HepG2 (cell line): ENCODE results near the gene NUSAP1. TPM values are rescaled to one million over a fixed set of nuclear protein-coding genes. Genes with fewer than 3 reads are reported as not detected.

ENCODE experiments used
- ADNP ChIP-seq: sonication (generic); formaldehyde crosslinking; IDR thresholded peaks from 2 replicates; pipeline ENCODE4 v1.4.0; 2020; ENCODE audit warnings: missing genetic modification reagents
- BORCS8-MEF2B ChIP-seq: sonication (generic); formaldehyde crosslinking; IDR thresholded peaks from 2 replicates; pipeline ENCODE4 v1.8.0; 2022; ENCODE audit warnings: mild to moderate bottlenecking, missing genetic modification reagents
- BRF2 ChIP-seq: sonication (generic); formaldehyde crosslinking; IDR thresholded peaks from 2 replicates; pipeline ENCODE4 v1.8.1; 2022; ENCODE audit warnings: mild to moderate bottlenecking, missing genetic modification reagents
- CSRNP1 ChIP-seq: sonication (generic); formaldehyde crosslinking; IDR thresholded peaks from 2 replicates; pipeline ENCODE4 v1.8.1; 2023; ENCODE audit warnings: mild to moderate bottlenecking, missing genetic modification reagents
- CSRNP2 ChIP-seq: sonication (generic); formaldehyde crosslinking; conservative IDR thresholded peaks from 2 replicates; pipeline ENCODE4 v1.8.0; 2022; ENCODE audit warnings: low read depth, missing genetic modification reagents
- E2F5 ChIP-seq: sonication (generic); formaldehyde crosslinking; conservative IDR thresholded peaks from 2 replicates; pipeline ENCODE4 v1.4.0; 2020; ENCODE audit warnings: missing genetic modification reagents
- FOSL1 ChIP-seq: sonication (generic); formaldehyde crosslinking; IDR thresholded peaks from 2 replicates; pipeline ENCODE4 v1.9.0; 2021; ENCODE audit warnings: missing genetic modification reagents, borderline replicate concordance
- GTF2F1 ChIP-seq: fragments of 150-350 bp; IDR thresholded peaks from 2 replicates; pipeline ENCODE4 v1.6.1; 2014; ENCODE audit warnings: low read length
- HDAC2 ChIP-seq: sonication (generic); formaldehyde crosslinking; IDR thresholded peaks from 2 replicates; pipeline ENCODE4 v1.4.0; 2020; ENCODE audit warnings: missing genetic modification reagents
- HES4 ChIP-seq: sonication (generic); formaldehyde crosslinking; IDR thresholded peaks from 2 replicates; pipeline ENCODE4 v1.9.0; 2021; ENCODE audit warnings: mild to moderate bottlenecking, missing genetic modification reagents, borderline replicate concordance
- MAFF ChIP-seq: IDR thresholded peaks from 2 replicates; pipeline ENCODE4 v1.6.1; 2011; ENCODE audit warnings: low read depth, low read length, improper control_type of control experiment
- MIER3 ChIP-seq: IDR thresholded peaks from 2 replicates; pipeline ENCODE4 v1.6.1; 2016; ENCODE audit warnings: missing compliant biosample characterization, borderline replicate concordance
- POLR2AphosphoS5 ChIP-seq: IDR thresholded peaks from 2 replicates; pipeline ENCODE4 v1.6.1; 2012; ENCODE audit warnings: low read depth, low read length
- RARA ChIP-seq: IDR thresholded peaks from 2 replicates; pipeline ENCODE4 v1.6.1; 2016; ENCODE audit warnings: missing genetic modification reagents, missing compliant biosample characterization
- SP1 ChIP-seq, 2 experiments: fragments of 450-650 bp in 1 of 2; sonication (generic) in 1 of 2; formaldehyde crosslinking in 1 of 2; IDR thresholded peaks; 2 replicates each; pipeline versions ENCODE4 v1.4.0 to v1.6.1; 2016 to 2020; ENCODE audit warnings: missing genetic modification reagents in 1 of 2
- SRF ChIP-seq: IDR thresholded peaks from 2 replicates; pipeline ENCODE4 v1.6.1; 2011; ENCODE audit warnings: mild to moderate bottlenecking, low read depth, low read length, moderate library complexity
- THYN1 ChIP-seq: sonication (generic); formaldehyde crosslinking; IDR thresholded peaks from 2 replicates; pipeline ENCODE4 v1.8.1; 2023; ENCODE audit warnings: low read depth, mild to moderate bottlenecking, moderate library complexity, missing genetic modification reagents, borderline replicate concordance
- U2AF1 ChIP-seq: fragments of 200-400 bp; formaldehyde crosslinking; optimal IDR thresholded peaks from 2 replicates; pipeline ENCODE3; 2017; ENCODE audit warnings: mild to moderate bottlenecking, low read depth, low read length
- ZBTB3 ChIP-seq: sonication (generic); formaldehyde crosslinking; IDR thresholded peaks from 2 replicates; pipeline ENCODE4 v1.4.0; 2020; ENCODE audit warnings: low read depth, mild to moderate bottlenecking, moderate library complexity, missing genetic modification reagents, borderline replicate concordance
- ZBTB42 ChIP-seq: sonication (generic); formaldehyde crosslinking; IDR thresholded peaks from 2 replicates; pipeline ENCODE4 v1.5.0; 2020; ENCODE audit warnings: mild to moderate bottlenecking, missing genetic modification reagents
- ZNF546 ChIP-seq: sonication (generic); formaldehyde crosslinking; conservative IDR thresholded peaks from 2 replicates; pipeline ENCODE4 v1.8.1; 2023; ENCODE audit warnings: mild to moderate bottlenecking, missing genetic modification reagents
- ZNF746 ChIP-seq: sonication (generic); formaldehyde crosslinking; IDR thresholded peaks from 2 replicates; pipeline ENCODE4 v1.8.0; 2022; ENCODE audit warnings: mild to moderate bottlenecking, missing genetic modification reagents
- ZNF775 ChIP-seq: sonication (generic); formaldehyde crosslinking; IDR thresholded peaks from 2 replicates; pipeline ENCODE4 v1.4.0; 2020; ENCODE audit warnings: missing genetic modification reagents, mild to moderate bottlenecking, moderate library complexity, borderline replicate concordance
- ZSCAN20 ChIP-seq: sonication (generic); formaldehyde crosslinking; IDR thresholded peaks from 2 replicates; pipeline ENCODE4 v1.4.0; 2020; ENCODE audit warnings: missing genetic modification reagents, mild to moderate bottlenecking, borderline replicate concordance
- ZSCAN31 ChIP-seq: sonication (generic); formaldehyde crosslinking; IDR thresholded peaks from 2 replicates; pipeline ENCODE4 v1.5.0; 2020; ENCODE audit warnings: low read depth, mild to moderate bottlenecking, missing genetic modification reagents
- polyA plus RNA-seq, 8 experiments: library from polyadenylated mRNA; depleted of rRNA in 3 of 8; stranded (reverse) in 7 of 8; unstranded in 1 of 8; fragments of >200 nt; fragmentation: Illumina TruSeq in 4 of 8; extraction: Trizol in 4 of 8; gene quantifications; 2 replicates each; pipeline versions ENCODE4 v1.2.1 to v1.2.3, GENCODE V29; 2011 to 2016; ENCODE audit warnings: low read depth in 4 of 8, missing spikeins in 1 of 8, mixed read lengths in 1 of 8; ENCODE audit not compliant: insufficient read depth in 1 of 8
- total RNA-seq, 5 experiments: library from RNA; depleted of rRNA; stranded (reverse); fragments of >200 nt; fragmentation: Illumina TruSeq; extraction: Trizol; gene quantifications; 2 replicates each; pipeline ENCODE4 v1.2.3, GENCODE V29; 2016; ENCODE audit warnings: low read depth in 1 of 5

The NUSAP1 gene
- total and polyA plus RNA-seq, 2 of the 13 experiments (the other 11 are each of a cell fraction or from before 2014, with no cell fraction given) = 59.5 to 106 TPM

GRCh38 chr15:41283653-41284426 is 48.8 kb upstream of the NUSAP1 start (continued):
- TF ChIP-seq POLR2AphosphoS5 (peak; percentile 90), RARA (CRISPR knock-in tag) (no peak), ZNF746 (CRISPR knock-in tag) (no peak), HES4 (CRISPR knock-in tag) (peak; percentile 80; the same call in 1 of the 2 replicates), ADNP (CRISPR knock-in tag) (no peak), ZBTB42 (no peak; the same call in 1 of the 2 replicates), ZSCAN20 (CRISPR knock-in tag) (no peak), SRF (no peak), FOSL1 (no peak), ZBTB3 (CRISPR knock-in tag) (0 out of 2 replicates have a peak, but pooled peaks have one; percentile 66), CSRNP1 (no peak), CSRNP2 (no peak), BORCS8-MEF2B (CRISPR knock-in tag) (0 out of 2 replicates have a peak, but pooled peaks have one; percentile 24), MIER3 (CRISPR knock-in tag) (0 out of 2 replicates have a peak, but pooled peaks have one; percentile 54), ZNF546 (0 out of 2 replicates have a peak, but pooled peaks have one; percentile 37), E2F5 (no peak), U2AF1 (no peak), SP1 (IDR thresholded peaks at IDR 0.05) (no peak), SP1 (CRISPR knock-in tag; IDR thresholded peaks at IDR 0.05) (peak; percentile 87), HDAC2 (0 out of 2 replicates have a peak, but pooled peaks have one; percentile 21), THYN1 (CRISPR knock-in tag) (no peak), GTF2F1 (no peak), ZNF775 (CRISPR knock-in tag) (no peak), MAFF (no peak), BRF2 (no peak), ZSCAN31 (CRISPR knock-in tag) (no peak; the same call in 1 of the 2 replicates)
